GM23338 (cell line): Measurements from ENCODE around the gene PVALEF. TPM values are rescaled to one million over a fixed set of nuclear protein-coding genes. Genes with fewer than 3 reads are reported as not detected.

Experiments
- CREB1 ChIP-seq: fragments of 250-450 bp; sonication (Bioruptor Pico); IDR thresholded peaks from 2 replicates; pipeline ENCODE4 v1.5.0; 2020; ENCODE audit warnings: low read depth, mild to moderate bottlenecking, moderate library complexity
- ETS1 ChIP-seq: IDR thresholded peaks from 2 replicates; pipeline ENCODE4 v1.6.1; 2016; ENCODE audit warnings: antibody characterized with exemption
- EZH2 ChIP-seq: fragments of 200-600 bp; sonication (generic); IDR thresholded peaks from one replicate; pipeline ENCODE4 v1.8.0; 2017; ENCODE audit warnings: antibody characterized with exemption, mild to moderate bottlenecking, low read depth; ENCODE audit not compliant: unreplicated experiment
- REST ChIP-seq: IDR thresholded peaks from one replicate; pipeline ENCODE4 v1.6.1; 2018; ENCODE audit warnings: antibody characterized with exemption; ENCODE audit not compliant: unreplicated experiment
- STAT1 ChIP-seq: IDR thresholded peaks from one replicate; pipeline ENCODE4 v1.6.1; 2016; ENCODE audit warnings: antibody characterized with exemption; ENCODE audit not compliant: unreplicated experiment
- polyA plus RNA-seq: library from polyadenylated mRNA; unstranded; fragments of >200 nt; fragmentation: Nextera tagmentation; extraction: Ambion mirVana; gene quantifications from 2 replicates; pipeline ENCODE4 v1.2.1, GENCODE V29; 2016
- total RNA-seq: library from RNA; depleted of rRNA; stranded (reverse); fragments of >200 nt; shearing (Covaris generic); gene quantifications from 2 replicates; pipeline ENCODE4 v1.2.3, GENCODE V29; 2014
- TF ChIP-seq, protein P1 (sequence below): fragments of 250-450 bp; sonication (Bioruptor Pico); IDR thresholded peaks from 2 replicates; pipeline ENCODE4 v1.5.0; 2020; ENCODE audit warnings: mild to moderate bottlenecking, moderate library complexity

The PVALEF gene
- total and polyA plus RNA-seq, 2 experiments from 2014 or later: not detected

- TF ChIP-seq, protein P1, sequence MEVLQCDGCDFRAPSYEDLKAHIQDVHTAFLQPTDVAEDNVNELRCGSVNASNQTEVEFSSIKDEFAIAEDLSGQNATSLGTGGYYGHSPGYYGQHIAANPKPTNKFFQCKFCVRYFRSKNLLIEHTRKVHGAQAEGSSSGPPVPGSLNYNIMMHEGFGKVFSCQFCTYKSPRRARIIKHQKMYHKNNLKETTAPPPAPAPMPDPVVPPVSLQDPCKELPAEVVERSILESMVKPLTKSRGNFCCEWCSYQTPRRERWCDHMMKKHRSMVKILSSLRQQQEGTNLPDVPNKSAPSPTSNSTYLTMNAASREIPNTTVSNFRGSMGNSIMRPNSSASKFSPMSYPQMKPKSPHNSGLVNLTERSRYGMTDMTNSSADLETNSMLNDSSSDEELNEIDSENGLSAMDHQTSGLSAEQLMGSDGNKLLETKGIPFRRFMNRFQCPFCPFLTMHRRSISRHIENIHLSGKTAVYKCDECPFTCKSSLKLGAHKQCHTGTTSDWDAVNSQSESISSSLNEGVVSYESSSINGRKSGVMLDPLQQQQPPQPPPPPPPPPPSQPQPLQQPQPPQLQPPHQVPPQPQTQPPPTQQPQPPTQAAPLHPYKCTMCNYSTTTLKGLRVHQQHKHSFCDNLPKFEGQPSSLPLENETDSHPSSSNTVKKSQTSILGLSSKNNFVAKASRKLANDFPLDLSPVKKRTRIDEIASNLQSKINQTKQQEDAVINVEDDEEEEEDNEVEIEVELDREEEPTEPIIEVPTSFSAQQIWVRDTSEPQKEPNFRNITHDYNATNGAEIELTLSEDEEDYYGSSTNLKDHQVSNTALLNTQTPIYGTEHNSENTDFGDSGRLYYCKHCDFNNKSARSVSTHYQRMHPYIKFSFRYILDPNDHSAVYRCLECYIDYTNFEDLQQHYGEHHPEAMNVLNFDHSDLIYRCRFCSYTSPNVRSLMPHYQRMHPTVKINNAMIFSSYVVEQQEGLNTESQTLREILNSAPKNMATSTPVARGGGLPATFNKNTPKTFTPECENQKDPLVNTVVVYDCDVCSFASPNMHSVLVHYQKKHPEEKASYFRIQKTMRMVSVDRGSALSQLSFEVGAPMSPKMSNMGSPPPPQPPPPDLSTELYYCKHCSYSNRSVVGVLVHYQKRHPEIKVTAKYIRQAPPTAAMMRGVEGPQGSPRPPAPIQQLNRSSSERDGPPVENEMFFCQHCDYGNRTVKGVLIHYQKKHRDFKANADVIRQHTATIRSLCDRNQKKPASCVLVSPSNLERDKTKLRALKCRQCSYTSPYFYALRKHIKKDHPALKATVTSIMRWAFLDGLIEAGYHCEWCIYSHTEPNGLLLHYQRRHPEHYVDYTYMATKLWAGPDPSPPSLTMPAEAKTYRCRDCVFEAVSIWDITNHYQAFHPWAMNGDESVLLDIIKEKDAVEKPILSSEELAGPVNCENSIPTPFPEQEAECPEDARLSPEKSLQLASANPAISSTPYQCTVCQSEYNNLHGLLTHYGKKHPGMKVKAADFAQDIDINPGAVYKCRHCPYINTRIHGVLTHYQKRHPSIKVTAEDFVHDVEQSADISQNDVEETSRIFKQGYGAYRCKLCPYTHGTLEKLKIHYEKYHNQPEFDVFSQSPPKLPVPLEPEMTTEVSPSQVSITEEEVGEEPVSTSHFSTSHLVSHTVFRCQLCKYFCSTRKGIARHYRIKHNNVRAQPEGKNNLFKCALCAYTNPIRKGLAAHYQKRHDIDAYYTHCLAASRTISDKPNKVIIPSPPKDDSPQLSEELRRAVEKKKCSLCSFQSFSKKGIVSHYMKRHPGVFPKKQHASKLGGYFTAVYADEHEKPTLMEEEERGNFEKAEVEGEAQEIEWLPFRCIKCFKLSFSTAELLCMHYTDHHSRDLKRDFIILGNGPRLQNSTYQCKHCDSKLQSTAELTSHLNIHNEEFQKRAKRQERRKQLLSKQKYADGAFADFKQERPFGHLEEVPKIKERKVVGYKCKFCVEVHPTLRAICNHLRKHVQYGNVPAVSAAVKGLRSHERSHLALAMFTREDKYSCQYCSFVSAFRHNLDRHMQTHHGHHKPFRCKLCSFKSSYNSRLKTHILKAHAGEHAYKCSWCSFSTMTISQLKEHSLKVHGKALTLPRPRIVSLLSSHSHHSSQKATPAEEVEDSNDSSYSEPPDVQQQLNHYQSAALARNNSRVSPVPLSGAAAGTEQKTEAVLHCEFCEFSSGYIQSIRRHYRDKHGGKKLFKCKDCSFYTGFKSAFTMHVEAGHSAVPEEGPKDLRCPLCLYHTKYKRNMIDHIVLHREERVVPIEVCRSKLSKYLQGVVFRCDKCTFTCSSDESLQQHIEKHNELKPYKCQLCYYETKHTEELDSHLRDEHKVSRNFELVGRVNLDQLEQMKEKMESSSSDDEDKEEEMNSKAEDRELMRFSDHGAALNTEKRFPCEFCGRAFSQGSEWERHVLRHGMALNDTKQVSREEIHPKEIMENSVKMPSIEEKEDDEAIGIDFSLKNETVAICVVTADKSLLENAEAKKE (CRISPR knock-in tag): no peak
- TF ChIP-seq STAT1: no peak
- TF ChIP-seq ETS1: no peak
- no peak for TF ChIP-seq CREB1
- peak; percentile 50 for TF ChIP-seq REST
- no peak for TF ChIP-seq EZH2
Observed at GRCh38 chr17:81121841-81122733, 43.2 kb upstream of the PVALEF start (continued).
